Activated T-helper 9 cell treated with anti-CD3 and anti-CD28 coated beads, Interleukin-2, amount 50 U/mL, for 16 hours (primary cell): ENCODE measurements around the gene TUBGCP4.

Experiments used
- DNase-seq: peaks from one replicate; pipeline ENCODE4 v3.0.0-alpha.2; 2020; ENCODE audit warnings: low read depth

TUBGCP4 gene

GRCh38 chr15:43404130-43404529 lies 33.2 kb downstream of the TUBGCP4 start:
- DNase-seq = no peak

GRCh38 chr15:43406189-43406588 lies 35.3 kb downstream of the TUBGCP4 start:
- DNase-seq = no peak

- DNase-seq = no peak
These were observed 35.9 kb downstream of the TUBGCP4 start for GRCh38 chr15:43406808-43407207.

GRCh38 chr15:43408789-43409188 lies 37.9 kb downstream of the TUBGCP4 start:
- DNase-seq = no peak

GRCh38 chr15:43410572-43411214 lies 39.8 kb downstream of the TUBGCP4 start:
- DNase-seq = no peak

GRCh38 chr15:43412096-43412495 lies 41.2 kb downstream of the TUBGCP4 start:
- no peak for DNase-seq

- no peak for DNase-seq
These were observed 43.3 kb downstream of the TUBGCP4 start for GRCh38 chr15:43414196-43414595.

GRCh38 chr15:43420435-43420834 lies 49.5 kb downstream of the TUBGCP4 start:
- no peak for DNase-seq

- DNase-seq = no peak
These were observed 50.0 kb downstream of the TUBGCP4 start for GRCh38 chr15:43420876-43421275.

- DNase-seq = no peak
These were observed 52.9 kb downstream of the TUBGCP4 start for GRCh38 chr15:43423793-43424192.

GRCh38 chr15:43429687-43430086 lies 58.8 kb downstream of the TUBGCP4 start:
- DNase-seq = no peak

- DNase-seq = no peak
These were observed 62.3 kb downstream of the TUBGCP4 start for GRCh38 chr15:43433165-43433564.

- DNase-seq = no peak
These were observed 62.9 kb downstream of the TUBGCP4 start for GRCh38 chr15:43433661-43434303.

GRCh38 chr15:43434446-43434845 lies 63.5 kb downstream of the TUBGCP4 start:
- DNase-seq = no peak

- DNase-seq = no peak
These were observed 65.5 kb downstream of the TUBGCP4 start for GRCh38 chr15:43436395-43436794.

GRCh38 chr15:43439268-43439667 lies 68.4 kb downstream of the TUBGCP4 start:
- DNase-seq = no peak

- DNase-seq = no peak
These were observed 69.9 kb downstream of the TUBGCP4 start for GRCh38 chr15:43440721-43441281.

GRCh38 chr15:43441316-43441715 lies 70.4 kb downstream of the TUBGCP4 start:
- DNase-seq = no peak

- DNase-seq = no peak
These were observed 75.4 kb downstream of the TUBGCP4 start for GRCh38 chr15:43446344-43446743.

- DNase-seq = no peak
These were observed 79.1 kb downstream of the TUBGCP4 start for GRCh38 chr15:43449981-43450380.
